Activated T-cell treated with anti-CD3 and anti-CD28 coated beads for 24 hours (primary cell): ENCODE results near the gene CDH5.

ENCODE experiments used
- DNase-seq: peaks from one replicate; pipeline ENCODE4 v3.0.0-alpha.2; 2020; ENCODE audit warnings: low read depth

CDH5 gene

DNA sequence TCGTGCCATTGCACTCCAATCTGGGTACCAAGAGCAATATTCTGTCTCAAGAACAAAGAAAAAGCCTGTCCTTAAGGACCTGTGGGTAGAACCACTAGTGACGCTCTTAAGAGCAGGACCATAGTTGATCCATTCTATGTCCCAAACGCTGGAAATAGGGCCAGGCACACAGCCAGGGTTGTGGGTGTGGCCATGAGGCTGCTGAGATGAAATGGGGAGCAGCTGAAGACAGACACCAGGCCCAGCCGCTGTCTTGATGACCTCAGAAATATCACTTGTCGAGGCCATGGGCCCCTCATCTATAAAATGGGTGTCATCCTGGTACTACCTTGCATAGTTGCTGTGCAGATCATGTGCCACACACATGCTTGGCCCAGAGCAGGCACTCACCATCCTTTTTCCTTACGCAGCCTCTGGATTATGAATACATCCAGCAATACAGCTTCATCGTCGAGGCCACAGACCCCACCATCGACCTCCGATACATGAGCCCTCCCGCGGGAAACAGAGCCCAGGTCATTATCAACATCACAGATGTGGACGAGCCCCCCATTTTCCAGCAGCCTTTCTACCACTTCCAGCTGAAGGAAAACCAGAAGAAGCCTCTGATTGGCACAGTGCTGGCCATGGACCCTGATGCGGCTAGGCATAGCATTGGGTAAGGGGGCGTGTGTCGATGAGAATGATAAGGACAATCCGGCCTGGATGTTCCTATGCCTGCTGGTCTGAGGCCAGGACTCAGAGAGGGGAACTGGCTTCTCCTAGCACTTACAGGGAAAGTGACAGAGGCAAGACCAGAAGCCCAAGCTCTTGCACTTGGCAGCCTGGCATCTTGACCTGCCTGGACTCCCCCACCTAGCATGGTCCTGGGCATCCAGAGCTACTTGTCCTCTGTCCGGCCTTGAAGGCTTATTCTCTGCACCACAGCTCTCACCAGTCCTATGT, 25.5 kb downstream of the CDH5 start:
- DNase-seq = no peak

DNA sequence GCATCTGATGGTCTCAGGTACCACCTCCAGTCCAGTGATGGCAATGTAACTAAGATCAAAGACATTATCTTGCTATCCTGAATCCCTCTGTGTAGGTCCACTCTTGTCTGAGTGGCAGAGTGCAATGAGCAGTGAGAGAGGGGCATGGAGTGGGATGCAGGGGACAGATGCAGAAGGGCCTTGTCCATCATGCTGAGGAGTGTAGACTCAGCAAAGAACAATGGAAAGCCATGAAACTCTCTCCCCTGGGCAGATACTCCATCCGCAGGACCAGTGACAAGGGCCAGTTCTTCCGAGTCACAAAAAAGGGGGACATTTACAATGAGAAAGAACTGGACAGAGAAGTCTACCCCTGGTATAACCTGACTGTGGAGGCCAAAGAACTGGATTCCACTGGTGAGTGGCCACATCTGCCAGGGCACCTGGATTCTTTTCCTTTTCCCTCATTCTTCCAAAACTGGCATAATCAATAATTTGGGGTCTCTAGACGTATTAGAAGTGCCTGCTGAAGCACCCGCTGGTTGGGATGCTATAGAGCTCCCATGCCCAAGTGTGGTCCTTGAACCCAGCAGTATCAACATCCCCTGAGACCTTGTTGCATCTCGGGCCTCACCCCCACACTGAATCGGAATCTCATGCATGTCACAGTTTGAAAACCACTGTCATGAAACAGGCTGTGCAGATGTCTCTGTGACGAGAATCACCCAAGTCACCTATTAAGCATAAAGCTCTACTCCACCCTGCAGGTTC, 29.5 kb downstream of the CDH5 start:
- no peak for DNase-seq

DNA sequence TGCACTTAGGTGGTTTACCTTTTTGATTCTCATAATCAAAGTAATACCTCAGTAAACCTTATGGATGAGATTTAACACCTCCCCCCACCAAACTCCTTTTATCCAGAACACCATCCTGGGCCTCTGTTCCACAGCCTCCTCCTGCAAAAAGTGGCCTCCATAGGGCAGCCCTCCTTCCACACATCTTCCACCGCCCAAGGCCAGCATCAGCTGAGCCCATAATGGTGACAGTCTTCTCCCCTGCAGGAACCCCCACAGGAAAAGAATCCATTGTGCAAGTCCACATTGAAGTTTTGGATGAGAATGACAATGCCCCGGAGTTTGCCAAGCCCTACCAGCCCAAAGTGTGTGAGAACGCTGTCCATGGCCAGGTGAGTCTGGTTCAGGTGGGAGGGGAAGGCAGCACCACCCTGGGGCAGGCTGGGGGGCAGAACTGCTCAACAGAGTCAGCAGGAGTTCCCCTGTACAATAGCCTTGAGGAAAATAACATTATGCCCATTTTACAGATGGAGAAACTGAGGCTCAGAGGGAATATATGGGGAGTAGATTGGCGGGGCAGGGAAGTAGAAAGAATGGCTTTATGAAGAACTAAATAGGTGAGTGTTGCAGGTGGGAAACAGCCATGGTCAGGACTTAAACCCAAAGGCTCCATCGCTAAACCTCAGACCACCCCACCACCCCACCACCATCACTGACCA, 31.4 kb downstream of the CDH5 start:
- DNase-seq = no peak

DNA sequence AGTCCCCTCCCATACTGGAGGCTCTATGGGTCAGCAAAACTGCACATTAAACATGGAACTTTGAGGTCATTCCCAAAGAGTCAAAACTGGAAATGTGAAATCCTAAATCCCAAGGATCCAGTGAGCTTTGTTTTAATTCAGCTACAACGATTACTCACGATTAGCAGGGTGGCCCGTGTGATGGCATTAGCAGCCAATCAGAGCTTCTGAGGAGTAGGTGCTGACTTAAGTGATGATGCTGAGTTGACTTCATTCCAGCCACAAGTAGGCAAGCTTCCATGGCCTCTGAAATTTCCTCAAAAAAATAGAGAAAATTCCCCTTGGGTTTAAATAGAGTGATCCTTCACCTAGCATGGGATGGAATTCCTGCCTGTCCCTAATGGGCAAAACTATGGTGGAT, 32.5 kb downstream of the CDH5 start:
- no peak for DNase-seq

DNA sequence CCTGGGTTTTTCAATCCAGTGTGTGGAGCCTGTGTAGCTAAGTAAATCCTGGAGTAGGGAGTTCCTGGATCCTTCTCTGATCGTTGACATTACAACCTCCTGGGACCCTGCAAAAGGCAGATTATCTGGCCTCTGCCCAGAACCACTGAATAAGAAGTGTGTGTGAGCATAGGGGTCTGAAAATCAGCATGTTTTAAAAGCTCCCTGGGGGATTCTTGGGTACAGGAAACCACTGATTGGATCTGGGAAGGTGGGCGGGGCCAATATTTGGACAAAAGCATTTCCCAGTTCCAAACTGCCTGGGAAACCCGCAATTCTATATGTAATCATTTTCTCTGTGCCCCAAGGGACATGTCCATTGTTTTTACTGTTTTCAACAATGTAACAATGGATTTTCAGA, 33.4 kb downstream of the CDH5 start:
- DNase-seq = no peak

DNA sequence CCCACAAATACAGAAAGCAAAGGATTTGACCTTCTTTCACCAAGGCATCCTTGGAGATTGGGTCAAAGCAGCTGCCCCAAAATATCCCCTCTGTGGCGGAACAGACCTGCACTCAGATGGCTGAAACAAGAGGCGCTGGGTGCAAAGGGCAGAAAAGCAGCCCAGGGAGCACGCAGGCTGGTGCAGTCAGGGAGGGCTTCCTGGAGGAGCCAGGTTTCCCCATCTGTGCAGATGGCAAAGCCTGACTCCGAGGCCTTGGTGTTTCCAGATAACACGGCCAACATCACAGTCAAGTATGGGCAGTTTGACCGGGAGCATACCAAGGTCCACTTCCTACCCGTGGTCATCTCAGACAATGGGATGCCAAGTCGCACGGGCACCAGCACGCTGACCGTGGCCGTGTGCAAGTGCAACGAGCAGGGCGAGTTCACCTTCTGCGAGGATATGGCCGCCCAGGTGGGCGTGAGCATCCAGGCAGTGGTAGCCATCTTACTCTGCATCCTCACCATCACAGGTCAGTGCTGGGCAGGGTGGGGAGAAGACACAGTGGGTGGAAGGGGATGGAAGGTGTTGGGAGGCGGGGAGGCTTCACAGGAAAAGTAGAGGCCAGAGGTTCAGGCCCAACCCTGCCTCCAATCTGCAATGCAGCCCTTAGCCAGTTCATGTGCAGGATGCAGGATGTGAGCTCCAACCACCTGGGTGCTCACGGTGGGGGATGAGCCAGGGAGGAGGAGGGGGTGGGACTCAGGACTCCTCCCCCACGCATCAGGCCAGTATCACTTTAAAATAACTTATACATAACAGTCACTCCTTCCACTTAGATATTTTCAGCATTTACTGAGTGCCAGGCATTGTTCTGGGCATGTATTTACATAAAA, 34.3 kb downstream of the CDH5 start:
- DNase-seq = no peak

DNA sequence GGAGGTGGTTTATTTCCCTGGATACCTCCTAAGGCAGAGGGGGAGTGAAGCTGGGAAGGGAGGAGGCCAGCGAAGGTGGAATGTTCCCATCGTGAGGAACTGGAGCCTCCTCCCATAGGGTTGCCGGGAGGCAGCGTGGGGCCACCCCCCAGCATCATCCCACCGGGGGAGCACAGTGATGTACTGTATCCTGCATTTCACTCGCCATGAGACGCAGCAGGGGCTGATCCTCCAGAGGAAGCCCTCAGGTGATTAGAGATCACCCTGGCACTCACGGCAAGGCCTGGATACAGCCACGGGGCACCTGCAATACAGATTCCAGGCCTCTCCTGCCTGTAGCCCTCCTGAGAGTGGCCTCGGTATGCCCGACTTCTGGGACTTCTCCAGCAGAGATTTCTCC, 35.1 kb downstream of the CDH5 start:
- no peak for DNase-seq

DNA sequence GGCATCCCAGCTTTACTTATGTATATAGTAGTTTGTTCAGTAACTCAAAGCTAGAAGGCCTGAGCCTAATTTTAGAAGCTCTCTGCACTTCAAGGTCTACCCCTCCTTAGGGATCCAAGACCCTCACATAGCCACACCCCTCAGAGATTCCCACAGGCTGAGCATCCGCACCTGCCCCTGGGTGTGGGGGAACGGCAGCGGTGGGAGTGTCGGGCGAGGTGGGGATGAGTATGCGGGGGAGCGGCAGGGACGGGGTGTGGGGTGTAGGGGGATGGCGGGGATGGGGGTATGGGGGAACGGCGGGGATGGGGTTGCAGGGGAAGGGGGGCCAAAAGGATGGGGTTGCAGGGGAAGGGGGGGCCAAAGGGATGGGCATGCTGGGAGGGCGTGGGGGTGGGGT, 35.7 kb downstream of the CDH5 start:
- no peak for DNase-seq

DNA sequence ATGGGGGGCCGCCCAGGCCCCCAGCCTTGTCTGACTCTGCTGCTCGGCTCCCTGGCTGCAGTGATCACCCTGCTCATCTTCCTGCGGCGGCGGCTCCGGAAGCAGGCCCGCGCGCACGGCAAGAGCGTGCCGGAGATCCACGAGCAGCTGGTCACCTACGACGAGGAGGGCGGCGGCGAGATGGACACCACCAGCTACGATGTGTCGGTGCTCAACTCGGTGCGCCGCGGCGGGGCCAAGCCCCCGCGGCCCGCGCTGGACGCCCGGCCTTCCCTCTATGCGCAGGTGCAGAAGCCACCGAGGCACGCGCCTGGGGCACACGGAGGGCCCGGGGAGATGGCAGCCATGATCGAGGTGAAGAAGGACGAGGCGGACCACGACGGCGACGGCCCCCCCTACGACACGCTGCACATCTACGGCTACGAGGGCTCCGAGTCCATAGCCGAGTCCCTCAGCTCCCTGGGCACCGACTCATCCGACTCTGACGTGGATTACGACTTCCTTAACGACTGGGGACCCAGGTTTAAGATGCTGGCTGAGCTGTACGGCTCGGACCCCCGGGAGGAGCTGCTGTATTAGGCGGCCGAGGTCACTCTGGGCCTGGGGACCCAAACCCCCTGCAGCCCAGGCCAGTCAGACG, 36.2 kb downstream of the CDH5 start:
- DNase-seq = no peak

DNA sequence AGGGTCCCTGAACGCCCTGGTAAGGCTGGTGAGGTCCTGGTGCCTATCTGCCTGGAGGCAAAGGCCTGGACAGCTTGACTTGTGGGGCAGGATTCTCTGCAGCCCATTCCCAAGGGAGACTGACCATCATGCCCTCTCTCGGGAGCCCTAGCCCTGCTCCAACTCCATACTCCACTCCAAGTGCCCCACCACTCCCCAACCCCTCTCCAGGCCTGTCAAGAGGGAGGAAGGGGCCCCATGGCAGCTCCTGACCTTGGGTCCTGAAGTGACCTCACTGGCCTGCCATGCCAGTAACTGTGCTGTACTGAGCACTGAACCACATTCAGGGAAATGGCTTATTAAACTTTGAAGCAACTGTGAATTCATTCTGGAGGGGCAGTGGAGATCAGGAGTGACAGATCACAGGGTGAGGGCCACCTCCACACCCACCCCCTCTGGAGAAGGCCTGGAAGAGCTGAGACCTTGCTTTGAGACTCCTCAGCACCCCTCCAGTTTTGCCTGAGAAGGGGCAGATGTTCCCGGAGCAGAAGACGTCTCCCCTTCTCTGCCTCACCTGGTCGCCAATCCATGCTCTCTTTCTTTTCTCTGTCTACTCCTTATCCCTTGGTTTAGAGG, 37.1 kb downstream of the CDH5 start:
- DNase-seq = no peak

DNA sequence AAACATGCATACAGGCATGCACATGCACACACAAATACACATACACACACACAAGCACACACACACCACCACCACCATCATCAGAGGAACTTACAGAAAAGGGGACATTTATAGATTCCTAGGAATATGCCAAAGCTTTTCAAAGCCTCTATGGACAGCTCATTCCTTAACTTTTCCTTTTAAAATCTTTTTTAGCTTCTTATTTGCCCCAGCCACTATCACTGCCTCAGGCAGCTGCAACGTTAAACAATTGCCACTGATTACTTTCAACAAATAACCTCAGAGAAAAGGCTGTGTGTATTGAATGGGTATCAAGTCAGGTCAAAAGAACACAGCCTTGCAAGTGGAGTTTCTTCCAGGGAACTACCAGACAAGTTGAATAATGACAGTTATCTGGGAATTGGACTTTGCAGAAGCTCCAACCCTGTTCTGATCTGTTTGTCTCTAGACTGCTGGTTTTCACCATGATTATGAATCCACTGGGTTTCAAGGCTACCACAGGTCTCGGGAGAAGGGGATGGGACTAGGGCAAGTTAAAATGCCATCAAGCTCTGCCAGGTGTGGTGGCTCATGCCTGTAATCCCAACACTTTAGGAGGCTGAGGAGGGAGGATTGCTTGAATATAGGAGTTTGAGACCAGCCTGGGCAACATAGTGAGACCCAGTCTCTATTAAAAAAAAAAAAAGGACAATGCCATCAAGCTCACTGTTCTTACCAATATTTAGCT, 38.7 kb downstream of the CDH5 start:
- DNase-seq = no peak

DNA sequence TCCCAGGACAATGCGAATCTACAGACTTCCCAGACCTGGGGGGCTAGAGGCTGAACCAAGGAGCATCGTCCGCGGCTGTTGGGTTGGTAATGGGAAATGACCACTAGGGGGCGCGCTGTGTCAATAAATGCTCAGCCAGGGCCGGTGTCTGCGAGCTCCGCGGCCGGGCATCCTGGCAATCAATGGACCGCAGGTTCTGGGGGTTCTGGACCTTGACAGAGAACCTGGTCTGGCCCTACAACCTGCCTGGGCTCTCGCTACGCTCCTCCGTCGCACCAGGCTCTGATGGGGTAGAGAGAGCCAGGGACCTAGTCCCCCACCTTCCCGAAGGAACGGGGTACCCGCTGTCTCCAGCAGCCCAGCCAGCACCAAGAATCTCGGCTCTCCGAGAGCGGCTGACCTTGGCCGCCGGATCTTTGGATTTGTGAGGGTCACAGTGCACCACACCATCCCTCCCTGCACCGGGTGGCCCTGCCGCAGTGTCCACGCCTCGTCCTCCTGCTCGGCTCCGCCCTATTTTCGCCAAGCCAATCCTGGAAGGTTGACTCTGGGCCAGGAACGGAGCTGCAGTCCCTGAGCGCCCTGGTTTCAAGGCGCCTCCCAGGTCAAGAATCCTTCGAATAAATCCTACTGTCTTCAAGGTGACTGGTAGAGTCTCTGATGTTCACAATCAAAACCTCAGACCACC, 40.2 kb downstream of the CDH5 start:
- peak; percentile 81 for DNase-seq

DNA sequence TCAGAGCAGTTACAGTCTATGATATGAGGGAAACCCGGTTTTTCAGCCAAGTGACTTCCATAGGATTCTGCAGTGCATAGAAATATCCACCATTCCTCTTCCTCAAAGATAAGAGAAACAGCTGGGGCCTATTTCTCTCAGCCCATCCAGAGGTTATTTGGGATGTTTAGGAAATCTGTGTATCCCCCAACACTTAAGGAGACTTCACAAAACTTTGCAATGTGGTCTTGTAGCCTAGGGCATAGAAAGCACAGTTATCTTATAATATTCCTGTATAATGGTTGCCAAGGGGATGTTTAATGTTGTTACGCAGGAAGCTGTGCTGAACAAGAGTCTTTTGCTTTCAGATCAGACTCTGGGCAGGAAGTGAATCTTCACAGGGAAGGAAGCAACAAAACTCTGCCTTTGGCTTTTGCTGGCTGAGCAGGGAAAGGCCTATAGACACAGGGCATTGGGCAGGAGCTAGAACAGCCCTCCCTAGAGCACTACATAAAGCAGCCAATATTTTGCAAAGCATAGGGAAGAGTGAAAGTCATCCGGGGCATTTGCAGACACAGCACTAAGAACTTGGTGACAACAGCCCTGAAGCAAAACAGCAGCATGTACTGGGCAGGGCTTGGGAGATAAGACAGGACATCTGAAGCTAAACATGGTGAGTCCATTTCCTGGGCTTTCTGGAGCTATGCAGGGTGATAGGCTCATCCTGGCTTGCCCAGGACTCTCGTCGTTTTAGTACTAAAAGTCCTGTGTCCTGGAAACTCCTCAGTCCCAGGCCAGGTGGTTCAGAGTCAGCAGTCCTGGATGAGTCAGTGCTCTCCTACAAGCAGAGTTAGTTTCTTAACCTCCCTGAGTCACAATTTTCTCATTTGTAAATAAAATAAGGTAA, 41.9 kb downstream of the CDH5 start:
- DNase-seq = no peak

DNA sequence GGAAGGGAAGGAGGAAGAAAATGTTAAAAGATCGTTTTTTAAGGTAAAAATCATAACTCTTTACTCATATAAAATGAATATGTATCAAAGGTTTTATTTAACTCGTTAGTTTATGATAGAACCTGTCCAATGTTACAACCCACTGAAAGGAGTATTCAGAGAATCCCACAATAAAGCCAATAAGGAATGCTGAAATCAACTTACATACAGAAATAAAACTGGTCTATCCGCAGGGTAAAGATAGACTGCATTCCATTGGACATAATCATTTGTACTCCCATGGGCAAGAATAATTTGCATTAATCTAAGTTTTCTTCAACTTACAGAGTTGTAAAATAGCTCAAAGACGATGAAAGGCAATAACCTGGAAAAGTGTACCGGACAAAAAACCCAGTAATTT, 42.7 kb downstream of the CDH5 start:
- DNase-seq = no peak

DNA sequence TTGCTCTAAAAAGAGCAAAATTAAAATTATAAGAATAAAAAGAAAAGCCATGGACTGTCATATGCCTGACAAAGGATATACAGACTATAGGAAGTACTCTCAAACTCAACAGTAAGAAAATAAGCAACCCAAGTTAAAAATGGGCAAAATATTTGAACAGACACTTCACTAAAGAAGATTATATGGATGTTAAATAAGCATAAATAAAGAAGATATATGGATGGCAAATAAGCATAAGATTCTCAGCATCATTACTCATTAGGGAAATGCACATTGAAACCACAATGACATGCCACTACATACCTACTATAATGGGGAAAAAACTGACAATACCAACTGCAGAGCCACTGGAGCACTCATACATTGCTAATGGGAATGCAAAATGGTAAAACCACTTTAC, 45.7 kb downstream of the CDH5 start:
- no peak for DNase-seq

DNA sequence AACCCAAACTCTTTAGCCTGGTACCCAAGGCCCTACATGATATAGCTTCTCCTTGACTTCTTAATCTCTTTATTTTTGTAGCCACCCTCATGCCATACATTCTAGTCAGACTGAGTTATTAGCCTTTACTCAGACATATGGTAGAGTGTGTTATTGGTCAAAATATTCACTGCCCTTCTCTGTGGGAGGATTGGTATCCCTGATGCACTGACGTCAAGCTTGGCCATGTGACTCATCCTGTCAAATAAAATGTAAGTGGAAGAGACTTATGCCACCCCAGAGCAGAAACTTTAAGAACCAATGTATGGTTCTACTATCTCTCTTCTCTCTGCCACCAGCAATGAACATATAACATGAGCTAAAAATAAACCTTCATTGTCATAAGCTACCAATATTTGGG, 48.4 kb downstream of the CDH5 start:
- no peak for DNase-seq

DNA sequence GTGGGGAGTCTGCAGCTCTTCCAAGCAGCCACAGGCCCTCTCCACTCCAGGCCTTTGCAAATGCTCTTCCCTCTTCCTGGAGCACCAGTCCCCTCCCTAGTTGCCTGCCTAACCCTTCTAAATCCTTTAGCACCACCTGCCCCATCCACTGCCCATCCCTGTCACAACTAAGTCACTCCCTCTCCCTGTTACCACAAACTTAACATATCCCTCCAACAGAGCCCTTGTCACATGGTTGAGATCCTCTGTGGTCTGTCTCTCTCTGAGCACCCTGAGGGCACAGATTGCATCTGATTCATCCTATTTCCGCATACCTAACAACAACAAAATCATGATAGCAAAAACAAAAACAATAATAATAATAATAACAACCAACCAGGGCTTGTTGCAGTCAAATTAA, 49.6 kb downstream of the CDH5 start:
- DNase-seq = no peak

DNA sequence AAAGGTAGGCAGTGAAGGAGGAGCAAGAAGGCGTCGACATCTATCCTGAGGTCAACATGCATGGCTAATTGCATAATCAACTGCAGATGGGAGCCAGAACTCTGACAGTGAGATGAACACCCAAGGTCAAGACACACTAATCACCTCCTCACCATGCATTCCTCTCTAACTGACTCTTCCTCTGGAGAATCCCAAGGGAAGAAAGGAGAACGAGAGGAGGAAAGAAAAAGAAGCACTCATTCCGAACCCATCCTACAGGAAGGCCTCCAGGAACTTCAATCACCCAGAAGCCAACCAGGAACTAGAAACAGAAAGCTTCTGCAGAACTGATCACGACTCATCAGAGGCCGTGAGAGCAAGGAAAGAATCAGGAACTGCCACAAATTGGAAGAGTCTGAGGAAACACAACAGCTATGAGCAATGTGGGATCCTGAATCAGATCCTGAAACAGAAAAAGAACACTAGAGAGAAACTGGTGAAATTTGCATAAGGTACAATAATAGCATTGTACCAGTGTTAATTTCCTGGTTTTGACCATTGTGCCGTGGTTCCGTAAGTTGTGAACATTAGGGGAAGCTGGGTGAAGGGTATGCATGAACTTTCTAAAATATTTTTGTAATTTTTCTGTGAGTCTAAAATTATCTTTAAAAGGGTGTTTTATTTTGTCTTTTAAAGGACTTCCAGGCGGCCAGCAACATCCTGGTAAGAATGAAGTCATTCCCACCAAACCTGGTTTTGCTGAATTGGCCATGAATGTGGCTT, 50.6 kb downstream of the CDH5 start:
- DNase-seq = no peak
